ENCODE data around the gene GAL3ST2.

Gene GAL3ST2

GRCh38 chr2:241743620-241744019 is 33.0 kb upstream of the GAL3ST2 start:
- no peak overlapping the region for H2BK12ac ChIP-seq (ENCODE audit: low read length in 2 of 2)
- no peak overlapping the region for H2BK15ac ChIP-seq (ENCODE audit: low read depth, poor library complexity, severe bottlenecking)
- peaks cover 12% of the 10 kb centered on the region for H3K4me1 ChIP-seq (ENCODE audit: control insufficient read depth, insufficient read depth, low read depth, low read length)
- H3K27me3 ChIP-seq (ENCODE audit: control insufficient read depth in 1 of 2, insufficient read depth in 1 of 2, low read length in 2 of 2), result no peaks in the 10 kb centered on the region
- H3K36me3 ChIP-seq (ENCODE audit: control insufficient read depth in 1 of 2, insufficient read depth in 2 of 2, low read depth in 1 of 2, low read length in 2 of 2), result peaks cover 49 to 54% of the 10 kb centered on the region in 2 experiments
- no peak overlapping the region for H3K4ac ChIP-seq (ENCODE audit: low read depth in 1 of 2, low read length in 2 of 2)
- no peaks in the 10 kb centered on the region for H3K9me3 ChIP-seq (ENCODE audit: control insufficient read depth, low read length)
- H2AK5ac ChIP-seq (ENCODE audit: low read length, severe bottlenecking), result no peak overlapping the region
- H3K4me2 ChIP-seq (ENCODE audit: low read length, poor library complexity, severe bottlenecking), result no peak overlapping the region
- H4K8ac ChIP-seq (ENCODE audit: low read length), result no peak overlapping the region
- no peak overlapping the region for H3K9ac ChIP-seq (ENCODE audit: low read length)
- H2BK120ac ChIP-seq (ENCODE audit: low read depth, low read length), result no peak overlapping the region
- H3K27ac ChIP-seq (ENCODE audit: low read length, poor library complexity, severe bottlenecking), result no peak overlapping the region
- no peak overlapping the region for H4K91ac ChIP-seq (ENCODE audit: low read length)
- H3K79me1 ChIP-seq (replicated peaks; ENCODE audit: low read length, poor library complexity, severe bottlenecking), result peaks cover 41% of the 10 kb centered on the region
- no peak overlapping the region for H3K18ac ChIP-seq (ENCODE audit: low read depth in 1 of 2, low read length in 2 of 2)
- no peak overlapping the region for H3K4me3 ChIP-seq (ENCODE audit: insufficient read depth in 1 of 2, low read depth in 1 of 2, low read length in 2 of 2)
- no peak overlapping the region for H3K14ac ChIP-seq (ENCODE audit: low read length in 2 of 2)
- H3K23ac ChIP-seq (ENCODE audit: low read length in 2 of 2), result no peak overlapping the region
- no peak for DNase-seq
- no peak overlapping the region for H2BK5ac ChIP-seq (ENCODE audit: low read depth, low read length, poor library complexity, severe bottlenecking)
- 96% methylated on average over 16 of the region's 16 CpGs for WGBS
- no peak overlapping the region for H2AFZ ChIP-seq (ENCODE audit: low read depth, low read length)

DNA sequence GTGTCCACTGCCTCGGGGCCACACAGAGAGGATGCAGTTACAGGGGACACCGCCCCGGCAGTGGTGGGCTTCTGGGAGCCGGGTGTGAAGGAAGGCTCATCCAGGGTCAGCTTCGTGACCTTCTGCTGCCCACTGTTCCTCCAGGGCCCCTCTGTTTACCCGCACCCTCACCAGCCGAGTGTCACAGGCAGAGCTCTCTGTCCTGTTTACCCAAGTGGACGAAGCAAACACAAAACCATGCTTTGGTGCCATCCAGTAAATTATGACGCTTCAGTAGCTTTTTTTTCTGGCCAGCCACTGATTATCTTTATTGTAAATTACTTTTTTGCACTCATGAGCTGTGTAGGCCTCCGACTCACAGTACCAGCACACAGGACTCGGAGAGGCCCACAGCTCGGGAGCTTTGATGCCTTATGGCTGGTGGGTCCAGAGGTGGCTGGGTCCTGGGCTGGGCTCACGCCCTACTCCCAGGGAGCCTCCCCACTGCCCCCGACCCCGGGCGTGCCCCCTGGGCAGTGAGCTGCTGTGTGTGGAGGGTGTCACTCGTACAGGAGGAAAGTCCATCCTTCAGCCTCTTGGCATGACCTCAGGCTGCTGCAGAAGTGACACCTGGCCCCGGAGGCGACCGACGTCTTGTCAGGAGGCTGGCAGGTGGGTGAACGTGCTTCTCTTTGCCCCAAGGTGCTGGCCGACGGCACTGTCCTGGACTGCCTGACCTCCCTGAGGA is 32.4 kb upstream of the GAL3ST2 start:
- Histone ChIP-seq H3K79me1 (replicated peaks; ENCODE audit: low read length, poor library complexity, severe bottlenecking) (peaks cover 39% of the 10 kb centered on the region), H3K23ac (ENCODE audit: low read length in 2 of 2) (no peak overlapping the region), H3K9me3 (ENCODE audit: control insufficient read depth, low read length) (no peaks in the 10 kb centered on the region), H4K8ac (ENCODE audit: low read length) (no peak overlapping the region), H3K4me3 (ENCODE audit: insufficient read depth in 1 of 2, low read depth in 1 of 2, low read length in 2 of 2) (no peak overlapping the region), H4K91ac (ENCODE audit: low read length) (no peak overlapping the region), H3K4me1 (ENCODE audit: control insufficient read depth, insufficient read depth, low read depth, low read length) (peaks cover 12% of the 10 kb centered on the region), H3K27me3 (ENCODE audit: control insufficient read depth in 1 of 2, insufficient read depth in 1 of 2, low read length in 2 of 2) (no peaks in the 10 kb centered on the region), H3K27ac (ENCODE audit: low read length, poor library complexity, severe bottlenecking) (no peak overlapping the region), H2BK120ac (ENCODE audit: low read depth, low read length) (no peak overlapping the region), H3K4ac (ENCODE audit: low read depth in 1 of 2, low read length in 2 of 2) (no peak overlapping the region), H2AFZ (ENCODE audit: low read depth, low read length) (no peak overlapping the region), H2BK5ac (ENCODE audit: low read depth, low read length, poor library complexity, severe bottlenecking) (no peak overlapping the region), H2AK5ac (ENCODE audit: low read length, severe bottlenecking) (no peak overlapping the region), H2BK15ac (ENCODE audit: low read depth, poor library complexity, severe bottlenecking) (no peak overlapping the region), H3K4me2 (ENCODE audit: low read length, poor library complexity, severe bottlenecking) (no peak overlapping the region), H3K9ac (ENCODE audit: low read length) (no peak overlapping the region), H2BK12ac (ENCODE audit: low read length in 2 of 2) (no peak overlapping the region), H3K36me3 (ENCODE audit: control insufficient read depth in 1 of 2, insufficient read depth in 2 of 2, low read depth in 1 of 2, low read length in 2 of 2) (peaks cover 50 to 55% of the 10 kb centered on the region in 2 experiments), H3K14ac (ENCODE audit: low read length in 2 of 2) (no peak overlapping the region), H3K18ac (ENCODE audit: low read depth in 1 of 2, low read length in 2 of 2) (no peak overlapping the region)
- no peak for DNase-seq
- WGBS, result 91% methylated on average over 24 of the region's 24 CpGs

GRCh38 chr2:241745276-241745675 is 31.3 kb upstream of the GAL3ST2 start:
- DNase-seq, result no peak
- Histone ChIP-seq H3K79me1 (replicated peaks; ENCODE audit: low read length, poor library complexity, severe bottlenecking) (peaks cover 32% of the 10 kb centered on the region), H3K9ac (ENCODE audit: low read length) (no peak overlapping the region), H4K91ac (ENCODE audit: low read length) (no peak overlapping the region), H3K9me3 (ENCODE audit: control insufficient read depth, low read length) (no peaks in the 10 kb centered on the region), H3K4me2 (ENCODE audit: low read length, poor library complexity, severe bottlenecking) (no peak overlapping the region), H2BK5ac (ENCODE audit: low read depth, low read length, poor library complexity, severe bottlenecking) (no peak overlapping the region), H2BK12ac (ENCODE audit: low read length in 2 of 2) (no peak overlapping the region), H2BK15ac (ENCODE audit: low read depth, poor library complexity, severe bottlenecking) (no peak overlapping the region), H3K14ac (ENCODE audit: low read length in 2 of 2) (no peak overlapping the region), H3K4ac (ENCODE audit: low read depth in 1 of 2, low read length in 2 of 2) (no peak overlapping the region), H3K27ac (ENCODE audit: low read length, poor library complexity, severe bottlenecking) (no peak overlapping the region), H3K36me3 (ENCODE audit: control insufficient read depth in 1 of 2, insufficient read depth in 2 of 2, low read depth in 1 of 2, low read length in 2 of 2) (peaks cover 58% of the 10 kb centered on the region in 2 experiments), H3K23ac (ENCODE audit: low read length in 2 of 2) (no peak overlapping the region), H3K18ac (ENCODE audit: low read depth in 1 of 2, low read length in 2 of 2) (no peak overlapping the region), H4K8ac (ENCODE audit: low read length) (no peak overlapping the region), H2AFZ (ENCODE audit: low read depth, low read length) (no peak overlapping the region), H3K27me3 (ENCODE audit: control insufficient read depth in 1 of 2, insufficient read depth in 1 of 2, low read length in 2 of 2) (no peaks in the 10 kb centered on the region), H2AK5ac (ENCODE audit: low read length, severe bottlenecking) (no peak overlapping the region), H2BK120ac (ENCODE audit: low read depth, low read length) (no peak overlapping the region), H3K4me3 (ENCODE audit: insufficient read depth in 1 of 2, low read depth in 1 of 2, low read length in 2 of 2) (no peak overlapping the region), H3K4me1 (ENCODE audit: control insufficient read depth, insufficient read depth, low read depth, low read length) (peaks cover 5% of the 10 kb centered on the region)
- 98% methylated on average over 13 of the region's 13 CpGs for WGBS

- H3K4me2 ChIP-seq (ENCODE audit: low read length, poor library complexity, severe bottlenecking), result no peak overlapping the region
- peaks cover 28% of the 10 kb centered on the region for H3K79me1 ChIP-seq (replicated peaks; ENCODE audit: low read length, poor library complexity, severe bottlenecking)
- no peak overlapping the region for H2BK15ac ChIP-seq (ENCODE audit: low read depth, poor library complexity, severe bottlenecking)
- H3K4me1 ChIP-seq (ENCODE audit: control insufficient read depth, insufficient read depth, low read depth, low read length), result peaks cover 4% of the 10 kb centered on the region
- H3K4ac ChIP-seq (ENCODE audit: low read depth in 1 of 2, low read length in 2 of 2), result no peak overlapping the region
- no peak overlapping the region for H2AFZ ChIP-seq (ENCODE audit: low read depth, low read length)
- no peak overlapping the region for H2AK5ac ChIP-seq (ENCODE audit: low read length, severe bottlenecking)
- no peak overlapping the region for H4K91ac ChIP-seq (ENCODE audit: low read length)
- H3K4me3 ChIP-seq (ENCODE audit: insufficient read depth in 1 of 2, low read depth in 1 of 2, low read length in 2 of 2), result no peak overlapping the region
- no peak overlapping the region for H3K9ac ChIP-seq (ENCODE audit: low read length)
- no peak overlapping the region for H3K27ac ChIP-seq (ENCODE audit: low read length, poor library complexity, severe bottlenecking)
- no peak overlapping the region for H3K23ac ChIP-seq (ENCODE audit: low read length in 2 of 2)
- no peak overlapping the region for H3K14ac ChIP-seq (ENCODE audit: low read length in 2 of 2)
- H3K27me3 ChIP-seq (ENCODE audit: control insufficient read depth in 1 of 2, insufficient read depth in 1 of 2, low read length in 2 of 2), result no peaks in the 10 kb centered on the region
- H3K9me3 ChIP-seq (ENCODE audit: control insufficient read depth, low read length), result no peaks in the 10 kb centered on the region
- H2BK12ac ChIP-seq (ENCODE audit: low read length in 2 of 2), result no peak overlapping the region
- 100% methylated on average over 3 of the region's 4 CpGs for WGBS
- no peak overlapping the region for H4K8ac ChIP-seq (ENCODE audit: low read length)
- DNase-seq, result no peak
- no peak overlapping the region for H2BK5ac ChIP-seq (ENCODE audit: low read depth, low read length, poor library complexity, severe bottlenecking)
- no peak overlapping the region for H2BK120ac ChIP-seq (ENCODE audit: low read depth, low read length)
- H3K36me3 ChIP-seq (ENCODE audit: control insufficient read depth in 1 of 2, insufficient read depth in 2 of 2, low read depth in 1 of 2, low read length in 2 of 2), result peaks cover 59 to 62% of the 10 kb centered on the region in 2 experiments
- no peak overlapping the region for H3K18ac ChIP-seq (ENCODE audit: low read depth in 1 of 2, low read length in 2 of 2)
These were observed 30.5 kb upstream of the GAL3ST2 start for GRCh38 chr2:241746084-241746483.
